A673 (cell line): Measurements from ENCODE around the gene ZNF805. TPM values are rescaled to one million over a fixed set of nuclear protein-coding genes. Genes with fewer than 3 reads are reported as not detected.

Source experiments
- BruUV-seq: library from RNA; stranded (reverse); fragments of 400-500 nt; replicated peaks from 2 replicates; lab custom pipeline; 2021; lab: Mats Ljungman, UMichigan
- CTCF ChIA-PET: fragments of 300-600 bp; sonication (Branson Sonifier 250); formaldehyde crosslinking; loops from one replicate; lab custom pipeline; 2022; ENCODE audit warnings: antibody characterized with exemption; lab: Charles Lee
- POLR2A ChIA-PET: fragments of 300-600 bp; sonication (Branson Sonifier 250); formaldehyde crosslinking; loops from one replicate; lab custom pipeline; 2022; ENCODE audit warnings: antibody characterized with exemption; ENCODE audit not compliant: low non-redundant PET; lab: Charles Lee
- DNase-seq: peaks from one replicate; pipeline ENCODE4 v3.0.0-alpha.2; 2015; ENCODE audit warnings: low spot score
- H3K27ac ChIP-seq: fragments of 200-600 bp; sonication (generic); 2 replicates; pipeline ENCODE4 v1.5.1; 2016; ENCODE audit warnings: mixed run types, low read depth, mild to moderate bottlenecking, mixed read lengths, antibody characterized with exemption, low read length; ENCODE audit not compliant: poor library complexity, severe bottlenecking
- H3K27me3 ChIP-seq: fragments of 200-600 bp; sonication (generic); replicated peaks from 2 replicates; pipeline ENCODE4 v1.6.1; 2017; ENCODE audit warnings: mixed run types, low read depth, mild to moderate bottlenecking, mixed read lengths, antibody characterized with exemption, low read length; ENCODE audit not compliant: insufficient read depth, poor library complexity
- H3K36me3 ChIP-seq: fragments of 200-600 bp; sonication (generic); 2 replicates; pipeline ENCODE4 v1.6.1; 2016; ENCODE audit warnings: mixed run types, mild to moderate bottlenecking, mixed read lengths, antibody characterized with exemption, low read length; ENCODE audit not compliant: insufficient read depth, poor library complexity, severe bottlenecking
- H3K4me1 ChIP-seq: fragments of 200-600 bp; sonication (generic); 2 replicates; pipeline ENCODE4 v1.6.1; 2017; ENCODE audit warnings: mixed run types, mild to moderate bottlenecking, mixed read lengths, antibody characterized with exemption, low read length; ENCODE audit not compliant: insufficient read depth, poor library complexity, severe bottlenecking
- H3K4me3 ChIP-seq: fragments of 200-600 bp; sonication (generic); 2 replicates; pipeline ENCODE4 v1.5.1; 2016; ENCODE audit warnings: low read depth, mixed run types, mild to moderate bottlenecking, mixed read lengths, low read length; ENCODE audit not compliant: poor library complexity, severe bottlenecking
- H3K9me3 ChIP-seq: fragments of 200-600 bp; sonication (generic); 2 replicates; pipeline ENCODE4 v1.6.1; 2016; ENCODE audit warnings: mixed run types, low read depth, mild to moderate bottlenecking, mixed read lengths, antibody characterized with exemption, low read length; ENCODE audit not compliant: poor library complexity, severe bottlenecking
- CTCF ChIP-seq: fragments of 300-800, 200-600 bp; sonication (generic); conservative IDR thresholded peaks from 2 replicates; pipeline ENCODE4 v1.5.1; 2017; ENCODE audit warnings: low read depth, mild to moderate bottlenecking, antibody characterized with exemption, low read length, moderate library complexity, mixed read lengths
- EZH2 ChIP-seq: fragments of 200-600 bp; sonication (generic); IDR thresholded peaks from 2 replicates; pipeline ENCODE4 v1.6.1; 2017; ENCODE audit warnings: borderline replicate concordance, low read depth, mild to moderate bottlenecking, mixed read lengths, antibody characterized with exemption, low read length; ENCODE audit not compliant: poor library complexity, severe bottlenecking
- intact Hi-C: fragments of 100-400 bp; cut with micrococcal nuclease; formaldehyde crosslinking; loops from one replicate; pipeline ENCODE4 v1.10.0; 2022; ENCODE audit not compliant: unreplicated experiment
- total RNA-seq: library from RNA; stranded (reverse); gene quantifications from 2 replicates; pipeline ENCODE4 v1.2.3, GENCODE V29; 2021

Gene ZNF805
- total RNA-seq, 1 experiment from 2014 or later: 14.7 TPM

- no peak overlapping the region for H3K4me3 ChIP-seq
- peaks cover 84% of the 10 kb centered on the region for H3K36me3 ChIP-seq
- ChIA-PET CTCF (no interaction called here), POLR2A (interaction anchor here (0.6 kb wide), 1 partner anchor 47 kb away, joined by 3 read pairs; no protein-coding TSS in a partner anchor)
- no peak for DNase-seq
- no peaks in the 10 kb centered on the region for H3K4me1 ChIP-seq
- no peaks in the 10 kb centered on the region for H3K27me3 ChIP-seq
- no peak for TF ChIP-seq CTCF
- no peak for TF ChIP-seq EZH2
- intact Hi-C loops: no loop called here
- BruUV-seq: no TSS peak
- peaks cover 47% of the 10 kb centered on the region for H3K9me3 ChIP-seq
- no peak overlapping the region for H3K27ac ChIP-seq
Measured at GRCh38 chr19:57293719-57294118, 53.3 kb downstream of the ZNF805 start.

- H3K4me1 ChIP-seq: peaks cover 9% of the 10 kb centered on the region
- TF ChIP-seq CTCF (no peak), EZH2 (no peak)
- no TSS peak for BruUV-seq
- no peaks in the 10 kb centered on the region for H3K9me3 ChIP-seq
- no peaks in the 10 kb centered on the region for H3K27me3 ChIP-seq
- intact Hi-C loops: no loop called here
- CTCF ChIA-PET: no interaction called here
- peaks cover 38% of the 10 kb centered on the region for H3K36me3 ChIP-seq
- H3K27ac ChIP-seq: peak overlapping the region; percentile 26
- H3K4me3 ChIP-seq: no peak overlapping the region
- POLR2A ChIA-PET: no interaction called here
- peak; percentile 83 for DNase-seq
Measured at GRCh38 chr19:57302020-57302465, 61.6 kb downstream of the ZNF805 start.

- peaks cover 9% of the 10 kb centered on the region for H3K4me1 ChIP-seq
- BruUV-seq: no TSS peak
Measured at GRCh38 chr19:57302727-57303401, 62.4 kb downstream of the ZNF805 start.

More at GRCh38 chr19:57302727-57303401, 62.4 kb downstream of the ZNF805 start:
- TF ChIP-seq EZH2 (no peak), CTCF (no peak)
- intact Hi-C loops: no loop called here
- Histone ChIP-seq H3K36me3 (peaks cover 34% of the 10 kb centered on the region), H3K4me3 (no peak overlapping the region), H3K27ac (peak overlapping the region; percentile 26), H3K27me3 (no peaks in the 10 kb centered on the region), H3K9me3 (no peaks in the 10 kb centered on the region)
- CTCF ChIA-PET: no interaction called here
- POLR2A ChIA-PET: no interaction called here
- DNase-seq: no peak

Other genes starting within 250 kb of the ZNF805 start
- not detected in 2 replicates for gene USP29, start 120.6 kb upstream of the ZNF805 start, total RNA-seq
- not detected in 2 replicates for gene ZIM3, start 95.4 kb upstream of the ZNF805 start, total RNA-seq
- not detected in 2 replicates for gene DUXA, start 73.1 kb upstream of the ZNF805 start, total RNA-seq
- gene ZNF264, start 49.1 kb upstream of the ZNF805 start, total RNA-seq: 25.1 and 25.8 TPM in 2 replicates
- gene AURKC, start 9.6 kb upstream of the ZNF805 start, total RNA-seq: 1.2 and 1.5 TPM in 2 replicates
- gene ZNF460, start 39.9 kb downstream of the ZNF805 start, total RNA-seq: 53.3 and 58.4 TPM in 2 replicates
- 10.1 and 10.6 TPM in 2 replicates for gene ZNF543, start 79.8 kb downstream of the ZNF805 start, total RNA-seq
- gene ZNF304, start 110.6 kb downstream of the ZNF805 start, total RNA-seq: 10.2 and 11.0 TPM in 2 replicates
- gene TRAPPC2B, start 122.9 kb downstream of the ZNF805 start, total RNA-seq: 16.8 and 18.7 TPM in 2 replicates
- gene ZNF547, start 122.9 kb downstream of the ZNF805 start, total RNA-seq: 5.0 and 6.1 TPM in 2 replicates
- gene ZNF548, start 149.2 kb downstream of the ZNF805 start, total RNA-seq: 16.9 TPM in 2 replicates
- gene ZNF17, start 170.5 kb downstream of the ZNF805 start, total RNA-seq: 13.1 and 19.2 TPM in 2 replicates
- gene ZNF749, start 194.7 kb downstream of the ZNF805 start, total RNA-seq: 21.6 and 22.9 TPM in 2 replicates
- gene VN1R1, start 216.5 kb downstream of the ZNF805 start, total RNA-seq: 0.41 and 0.83 TPM in 2 replicates
- gene ZNF772, start 236.9 kb downstream of the ZNF805 start, total RNA-seq: 19.4 and 21.2 TPM in 2 replicates
- 12.4 and 14.6 TPM in 2 replicates for gene ZNF419, start 247.1 kb downstream of the ZNF805 start, total RNA-seq